Measurements from ENCODE around the gene BDKRB1. TPM values are rescaled to one million over a fixed set of nuclear protein-coding genes. Genes with fewer than 3 reads are reported as not detected.

The BDKRB1 gene
- total and polyA plus RNA-seq, 10 of the 15 experiments (the other 5 are each of a cell fraction or from before 2014, with no cell fraction given): 0.21 TPM; not detected in 9

- in situ Hi-C loops (cut with MboI): no loop called here
- Histone ChIP-seq H4K20me1 (ENCODE audit: control insufficient read depth, insufficient read depth) (no peaks in the 10 kb centered on the region), H3K4me2 (ENCODE audit: control insufficient read depth, insufficient read depth) (no peak overlapping the region), H3K36me3 (ENCODE audit: control insufficient read depth in 2 of 2, insufficient read depth in 2 of 2, low read length in 1 of 2) (no peaks in the 10 kb centered on the region), H2AFZ (ENCODE audit: control insufficient read depth, low read depth, low read length) (no peak overlapping the region), H3K27me3 (replicated peaks in 1 of 2; ENCODE audit: control insufficient read depth in 2 of 2, insufficient read depth in 2 of 2, low read length in 1 of 2) (peaks cover 2 to 5% of the 10 kb centered on the region in 2 experiments; a peak in 3 of 4 replicates), H3K79me2 (ENCODE audit: control insufficient read depth, insufficient read depth, low read length) (no peaks in the 10 kb centered on the region), H3K9me3 (replicated peaks; ENCODE audit: control insufficient read depth, insufficient read depth, low read length) (no peaks in the 10 kb centered on the region), H3K9ac (ENCODE audit: control insufficient read depth, insufficient read depth, low read length) (no peak overlapping the region), H3K27ac (ENCODE audit: control insufficient read depth, insufficient read depth) (no peak overlapping the region), H3K4me3 (no peak overlapping the region), H3K4me1 (ENCODE audit: control insufficient read depth, insufficient read depth, low read length) (no peaks in the 10 kb centered on the region)
- no peak for FAIRE-seq
- BruUV-seq (replicated peaks): no TSS peak
- RAD21 ChIA-PET (ENCODE audit: unreplicated experiment): no interaction called here
- CTCF ChIA-PET: no interaction called here
- SMC1A ChIA-PET (ENCODE audit: uncharacterized antibody, unreplicated experiment): interaction anchor here (0.6 kb wide), 1 partner anchor 128 kb away, joined by 3 read pairs; no protein-coding TSS in a partner anchor
- TF ChIP-seq ZSCAN29 (IDR thresholded peaks at IDR 0.05) (no peak), USF2 (IDR thresholded peaks at IDR 0.05; ENCODE audit: borderline replicate concordance, low read depth, low read length) (no peak), ZBTB40 (IDR thresholded peaks at IDR 0.05; ENCODE audit: borderline replicate concordance) (no peak), MXI1 (IDR thresholded peaks at IDR 0.05; ENCODE audit: low read depth, low read length) (no peak), KDM1A (IDR thresholded peaks at IDR 0.05; ENCODE audit: borderline replicate concordance) (no peak), BCL3 (IDR thresholded peaks at IDR 0.05; ENCODE audit: borderline replicate concordance, insufficient read depth, low read depth, low read length, poor library complexity, severe bottlenecking) (no peak), TCF3 (IDR thresholded peaks at IDR 0.05; ENCODE audit: borderline replicate concordance, insufficient read depth, low read depth, low read length) (no peak), POU2F2 (IDR thresholded peaks at IDR 0.05; ENCODE audit: borderline replicate concordance, low read depth, low read length) (no peak), RFX5 (IDR thresholded peaks at IDR 0.05; ENCODE audit: low read depth, low read length) (no peak)
- no peak for DNase-seq (ENCODE audit: low read depth, low spot score)
- intact Hi-C loops (cut with micrococcal nuclease; ENCODE audit: unreplicated experiment): no loop called here
- 47% methylated on average over 16 of the region's 16 CpGs for WGBS (ENCODE audit: insufficient coverage, insufficient replicate concordance, low lambda C conversion rate, missing lambda C conversion rate)
- POLR2A ChIA-PET: no interaction called here
- ATAC-seq: no peak
Measured at GRCh38 chr14:96265383-96266095, 9.5 kb downstream of the BDKRB1 start.
